HepG2 (cell line): ENCODE measurements around the gene ELL. TPM values are rescaled to one million over a fixed set of nuclear protein-coding genes. Genes with fewer than 3 reads are reported as not detected.

Source experiments
- FOXA1 ChIP-seq, 2 experiments: fragments of 450-650 bp in 1 of 2; sonication (generic) in 1 of 2; formaldehyde crosslinking in 1 of 2; IDR thresholded peaks; 2 replicates each; pipeline versions ENCODE4 v1.4.0 to v1.6.1; 2016 to 2020; ENCODE audit warnings: missing genetic modification reagents in 1 of 2
- GABPA ChIP-seq, 2 experiments: IDR thresholded peaks; 2 replicates each; pipeline ENCODE4 v1.6.1; 2011 to 2016; ENCODE audit warnings: low read depth in 2 of 2, low read length in 1 of 2, missing biosample characterization in 1 of 2, missing genetic modification characterization in 1 of 2
- KMT2A ChIP-seq: sonication (generic); formaldehyde crosslinking; IDR thresholded peaks from 2 replicates; pipeline ENCODE4 v1.4.0; 2020; ENCODE audit warnings: missing genetic modification reagents
- SMAD3 ChIP-seq: sonication (generic); formaldehyde crosslinking; IDR thresholded peaks from 2 replicates; pipeline ENCODE4 v1.4.0; 2020; ENCODE audit warnings: missing genetic modification reagents
- SNAI1 ChIP-seq: sonication (generic); formaldehyde crosslinking; IDR thresholded peaks from 2 replicates; pipeline ENCODE4 v1.5.0; 2020; ENCODE audit warnings: mild to moderate bottlenecking, missing genetic modification reagents, borderline replicate concordance
- SUZ12 ChIP-seq: fragments of 150-350 bp; IDR thresholded peaks from 2 replicates; pipeline ENCODE4 v1.6.1; 2014; ENCODE audit warnings: low read depth, low read length
- USF2 ChIP-seq, 2 experiments: sonication (generic) in 1 of 2; formaldehyde crosslinking in 1 of 2; IDR thresholded peaks; 2 replicates each; pipeline versions ENCODE4 v1.5.1 to v1.6.1; 2011 to 2020; ENCODE audit warnings: borderline replicate concordance in 1 of 2, low read depth in 1 of 2, low read length in 1 of 2, mild to moderate bottlenecking in 1 of 2, missing genetic modification reagents in 1 of 2, moderate library complexity in 1 of 2
- ZFP1 ChIP-seq: IDR thresholded peaks from 2 replicates; pipeline ENCODE4 v1.6.1; 2016
- ZFP41 ChIP-seq: sonication (generic); formaldehyde crosslinking; IDR thresholded peaks from 2 replicates; pipeline ENCODE4 v1.4.0; 2020; ENCODE audit warnings: mild to moderate bottlenecking, missing genetic modification reagents, borderline replicate concordance
- ZNF354B ChIP-seq: sonication (generic); formaldehyde crosslinking; IDR thresholded peaks from 2 replicates; pipeline ENCODE4 v1.8.0; 2022; ENCODE audit warnings: mild to moderate bottlenecking, missing genetic modification reagents
- ZNF446 ChIP-seq: sonication (generic); formaldehyde crosslinking; IDR thresholded peaks from 2 replicates; pipeline ENCODE4 v1.5.0; 2020; ENCODE audit warnings: mild to moderate bottlenecking, missing genetic modification reagents
- ZNF558 ChIP-seq: sonication (generic); formaldehyde crosslinking; IDR thresholded peaks from 2 replicates; pipeline ENCODE4 v1.9.0; 2022; ENCODE audit warnings: mild to moderate bottlenecking, missing genetic modification reagents, borderline replicate concordance
- ZNF569 ChIP-seq: sonication (generic); formaldehyde crosslinking; IDR thresholded peaks from 2 replicates; pipeline ENCODE4 v1.5.0; 2020; ENCODE audit warnings: mild to moderate bottlenecking, missing genetic modification reagents, moderate library complexity, borderline replicate concordance
- ZNF607 ChIP-seq: sonication (generic); formaldehyde crosslinking; IDR thresholded peaks from 2 replicates; pipeline ENCODE4 v1.5.1; 2020; ENCODE audit warnings: missing genetic modification reagents, mild to moderate bottlenecking, borderline replicate concordance
- ZNF687 ChIP-seq: sonication (generic); formaldehyde crosslinking; IDR thresholded peaks from 2 replicates; pipeline ENCODE4 v1.5.1; 2020; ENCODE audit warnings: mild to moderate bottlenecking, missing genetic modification reagents, moderate library complexity
- ZNF761 ChIP-seq: sonication (generic); formaldehyde crosslinking; conservative IDR thresholded peaks from 2 replicates; pipeline ENCODE4 v1.4.0; 2020; ENCODE audit warnings: mild to moderate bottlenecking, missing genetic modification reagents
- ZNF782 ChIP-seq: sonication (generic); formaldehyde crosslinking; IDR thresholded peaks from 2 replicates; pipeline ENCODE4 v1.4.0; 2020; ENCODE audit warnings: missing genetic modification reagents, mild to moderate bottlenecking, borderline replicate concordance
- ZNF891 ChIP-seq: sonication (generic); formaldehyde crosslinking; IDR thresholded peaks from 2 replicates; pipeline ENCODE4 v1.5.0; 2020; ENCODE audit warnings: mild to moderate bottlenecking, missing genetic modification reagents
- ZSCAN9 ChIP-seq: IDR thresholded peaks from 2 replicates; pipeline ENCODE4 v1.6.1; 2016; ENCODE audit warnings: borderline replicate concordance
- polyA plus RNA-seq, 8 experiments: library from polyadenylated mRNA; depleted of rRNA in 3 of 8; stranded (reverse) in 7 of 8; unstranded in 1 of 8; fragments of >200 nt; fragmentation: Illumina TruSeq in 4 of 8; extraction: Trizol in 4 of 8; gene quantifications; 2 replicates each; pipeline versions ENCODE4 v1.2.1 to v1.2.3, GENCODE V29; 2011 to 2016; ENCODE audit warnings: low read depth in 4 of 8, missing spikeins in 1 of 8, mixed read lengths in 1 of 8; ENCODE audit not compliant: insufficient read depth in 1 of 8
- total RNA-seq, 5 experiments: library from RNA; depleted of rRNA; stranded (reverse); fragments of >200 nt; fragmentation: Illumina TruSeq; extraction: Trizol; gene quantifications; 2 replicates each; pipeline ENCODE4 v1.2.3, GENCODE V29; 2016; ENCODE audit warnings: low read depth in 1 of 5
- TF ChIP-seq, protein P1 (sequence below): sonication (generic); formaldehyde crosslinking; IDR thresholded peaks from 2 replicates; pipeline ENCODE4 v1.9.0; 2021; ENCODE audit warnings: missing genetic modification reagents, mild to moderate bottlenecking, borderline replicate concordance

ELL gene
- total and polyA plus RNA-seq, 2 of the 13 experiments (the other 11 are each of a cell fraction or from before 2014, with no cell fraction given) = 3.7 to 5.4 TPM

GRCh38 chr19:18417250-18418028 lies 104.4 kb downstream of the ELL start (continued):
- 0 out of 2 replicates have a peak, but pooled peaks have one; percentile 33 for TF ChIP-seq ZNF782
- no peak for TF ChIP-seq SUZ12
- TF ChIP-seq ZSCAN9 (CRISPR knock-in tag) = peak; percentile 36; the same call in 1 of the 2 replicates
- TF ChIP-seq SNAI1 (CRISPR knock-in tag) = peak; percentile 69; the same call in 1 of the 2 replicates
- TF ChIP-seq ZNF761 (CRISPR knock-in tag) = no peak
- peak; percentile 92; the same call in 1 of the 2 replicates for TF ChIP-seq ZNF607 (CRISPR knock-in tag)
- TF ChIP-seq ZNF687 (CRISPR knock-in tag) = peak; percentile 89
- TF ChIP-seq, protein P1, sequence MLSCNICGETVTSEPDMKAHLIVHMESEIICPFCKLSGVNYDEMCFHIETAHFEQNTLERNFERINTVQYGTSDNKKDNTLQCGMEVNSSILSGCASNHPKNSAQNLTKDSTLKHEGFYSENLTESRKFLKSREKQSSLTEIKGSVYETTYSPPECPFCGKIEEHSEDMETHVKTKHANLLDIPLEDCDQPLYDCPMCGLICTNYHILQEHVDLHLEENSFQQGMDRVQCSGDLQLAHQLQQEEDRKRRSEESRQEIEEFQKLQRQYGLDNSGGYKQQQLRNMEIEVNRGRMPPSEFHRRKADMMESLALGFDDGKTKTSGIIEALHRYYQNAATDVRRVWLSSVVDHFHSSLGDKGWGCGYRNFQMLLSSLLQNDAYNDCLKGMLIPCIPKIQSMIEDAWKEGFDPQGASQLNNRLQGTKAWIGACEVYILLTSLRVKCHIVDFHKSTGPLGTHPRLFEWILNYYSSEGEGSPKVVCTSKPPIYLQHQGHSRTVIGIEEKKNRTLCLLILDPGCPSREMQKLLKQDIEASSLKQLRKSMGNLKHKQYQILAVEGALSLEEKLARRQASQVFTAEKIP (CRISPR knock-in tag) = no peak
- peak; percentile 70; the same call in 1 of the 2 replicates for TF ChIP-seq ZNF558
- peak; percentile 72; the same call in 1 of the 2 replicates for TF ChIP-seq ZNF446
- TF ChIP-seq ZFP41 (CRISPR knock-in tag) = 0 out of 2 replicates have a peak, but pooled peaks have one; percentile 32
- no peak for TF ChIP-seq KMT2A (CRISPR knock-in tag)
- TF ChIP-seq GABPA (IDR thresholded peaks at IDR 0.05; ENCODE audit: low read depth, low read length) = peak; percentile 83
- TF ChIP-seq GABPA (CRISPR knock-in tag; IDR thresholded peaks at IDR 0.05; ENCODE audit: low read depth) = peak; percentile 84
- TF ChIP-seq FOXA1 (IDR thresholded peaks at IDR 0.05) = no peak
- TF ChIP-seq FOXA1 (CRISPR knock-in tag; IDR thresholded peaks at IDR 0.05) = no peak
- no peak for TF ChIP-seq ZNF354B (CRISPR knock-in tag)
- no peak for TF ChIP-seq ZNF891 (CRISPR knock-in tag)
- no peak for TF ChIP-seq ZNF569 (CRISPR knock-in tag)
- TF ChIP-seq USF2 (IDR thresholded peaks at IDR 0.05; ENCODE audit: low read depth, low read length) = no peak
- no peak for TF ChIP-seq USF2 (CRISPR knock-in tag; IDR thresholded peaks at IDR 0.05; ENCODE audit: borderline replicate concordance)
- TF ChIP-seq ZFP1 (CRISPR knock-in tag) = no peak
- TF ChIP-seq SMAD3 = no peak
